Endothelial cell of umbilical vein (primary cell): ENCODE results near the gene SFXN4.

Experiments
- CTCF ChIP-seq, 2 donors: IDR thresholded peaks; 1 replicate in 1 of 2; 2 replicates in 1 of 2; pipeline ENCODE4 v1.5.1; 2011; ENCODE audit warnings: low read length in 2 of 2, mild to moderate bottlenecking in 2 of 2, moderate library complexity in 2 of 2, control low read depth in 1 of 2, inconsistent platforms in 1 of 2, low read depth in 1 of 2; ENCODE audit not compliant: insufficient read depth in 1 of 2; ENCODE audit errors: extremely low read depth in 1 of 2
- EZH2 ChIP-seq: IDR thresholded peaks from 2 replicates; pipeline ENCODE4 v1.6.1; 2012; ENCODE audit warnings: borderline replicate concordance, low read depth, mild to moderate bottlenecking, moderate library complexity, low read length, inconsistent platforms; ENCODE audit not compliant: severe bottlenecking
- MAX ChIP-seq: IDR thresholded peaks from 2 replicates; pipeline ENCODE4 v1.6.1; 2011; ENCODE audit not compliant: insufficient read depth, insufficient read length
- POLR2A ChIP-seq: IDR thresholded peaks from 2 replicates; pipeline ENCODE4 v1.6.1; 2012; ENCODE audit warnings: low read depth, mild to moderate bottlenecking, control low read depth, low read length
- POLR2AphosphoS5 ChIP-seq: IDR thresholded peaks from 2 replicates; pipeline ENCODE4 v1.6.1; 2012; ENCODE audit warnings: low read depth, mild to moderate bottlenecking, control low read depth, low read length, moderate library complexity; ENCODE audit not compliant: insufficient read depth

- TF ChIP-seq CTCF (IDR thresholded peaks at IDR 0.05; ENCODE audit: extremely low read depth in 1 of 2, insufficient read depth in 1 of 2, low read depth in 1 of 2, low read length in 2 of 2) = no peak
- TF ChIP-seq POLR2A = no peak
- no peak for TF ChIP-seq POLR2AphosphoS5
- TF ChIP-seq EZH2 = no peak
- TF ChIP-seq MAX = no peak
These were observed 30.0 kb downstream of the SFXN4 start for GRCh38 chr10:119135513-119135881.
